Measurements from ENCODE around the gene PDGFRB.

The PDGFRB gene

GRCh38 chr5:150066901-150067396, 88.7 kb downstream of the PDGFRB start:
- DNase-seq (ENCODE audit: low read depth in 3 of 3), result no peak

- no peak for DNase-seq (ENCODE audit: low read depth in 3 of 3)
These were observed 89.2 kb downstream of the PDGFRB start for GRCh38 chr5:150066436-150066835.

GRCh38 chr5:150065886-150066285, 89.8 kb downstream of the PDGFRB start:
- no peak for DNase-seq (ENCODE audit: low read depth in 3 of 3)

- no peak for DNase-seq (ENCODE audit: low read depth in 3 of 3)
These were observed 90.3 kb downstream of the PDGFRB start for GRCh38 chr5:150065346-150065745.

GRCh38 chr5:150064681-150065220, 90.9 kb downstream of the PDGFRB start:
- no peak for DNase-seq (ENCODE audit: low read depth in 3 of 3)

All from stimulated activated CD4-positive, alpha-beta T cell treated with anti-CD3 and anti-CD28 coated beads, TNF-alpha, amount 100 ng/mL, for 48 hours (primary cell).